ENCODE measurements around the gene XDH.

The XDH gene

GRCh38 chr2:31414601-31415241 lies at the start of gene XDH:
TSS of gene XDH (minus strand) at chr2:31414742. CDS start at chr2:31414666, 76 bp downstream.
- no peak for DNase-seq

GRCh38 chr2:31457651-31458050 lies 43.1 kb upstream of the XDH start:
- DNase-seq = no peak

- DNase-seq = no peak
Measured at GRCh38 chr2:31446848-31447247, 32.3 kb upstream of the XDH start.

- no peak for DNase-seq
Measured at GRCh38 chr2:31442376-31442775, 27.8 kb upstream of the XDH start.

GRCh38 chr2:31440764-31441163 lies 26.2 kb upstream of the XDH start:
- DNase-seq = no peak

GRCh38 chr2:31434911-31435310 lies 20.4 kb upstream of the XDH start:
- DNase-seq = no peak

GRCh38 chr2:31433541-31433940 lies 19.0 kb upstream of the XDH start:
- DNase-seq = no peak

- no peak for DNase-seq
Measured at GRCh38 chr2:31430439-31431165, 16.1 kb upstream of the XDH start.

GRCh38 chr2:31429759-31430438 lies 15.4 kb upstream of the XDH start:
- peak; percentile 59 for DNase-seq

GRCh38 chr2:31429040-31429439 lies 14.5 kb upstream of the XDH start:
- no peak for DNase-seq

- DNase-seq = no peak
Measured at GRCh38 chr2:31428001-31428418, 13.5 kb upstream of the XDH start.

- DNase-seq = no peak
Measured at GRCh38 chr2:31426096-31426495, 11.6 kb upstream of the XDH start.

- DNase-seq = no peak
Measured at GRCh38 chr2:31421634-31422033, 7.1 kb upstream of the XDH start.

- no peak for DNase-seq
Measured at GRCh38 chr2:31420936-31421335, 6.4 kb upstream of the XDH start.

- DNase-seq = no peak
Measured at GRCh38 chr2:31419386-31419785, 4.8 kb upstream of the XDH start.

- no peak for DNase-seq
Measured at GRCh38 chr2:31415421-31415820, 879 bp upstream of the XDH start.

GRCh38 chr2:31413862-31414550 lies 536 bp downstream of the XDH start:
- DNase-seq = peak; percentile 17

GRCh38 chr2:31413025-31413424 lies 1.5 kb downstream of the XDH start:
- DNase-seq = no peak

GRCh38 chr2:31411771-31412170 lies 2.8 kb downstream of the XDH start:
- DNase-seq = no peak

GRCh38 chr2:31406593-31407385 lies 7.8 kb downstream of the XDH start:
- DNase-seq = no peak

GRCh38 chr2:31404827-31405226 lies 9.7 kb downstream of the XDH start:
- DNase-seq = no peak

- no peak for DNase-seq
Measured at GRCh38 chr2:31404302-31404701, 10.2 kb downstream of the XDH start.

- DNase-seq = no peak
Measured at GRCh38 chr2:31402388-31402787, 12.2 kb downstream of the XDH start.
